ENCODE measurements around the gene CUL4A.

GRCh38 chr13:113208421-113209335 lies 735 bp upstream of the CUL4A start, which contains the start of gene PCID2:
- TF ChIP-seq, protein P1, sequence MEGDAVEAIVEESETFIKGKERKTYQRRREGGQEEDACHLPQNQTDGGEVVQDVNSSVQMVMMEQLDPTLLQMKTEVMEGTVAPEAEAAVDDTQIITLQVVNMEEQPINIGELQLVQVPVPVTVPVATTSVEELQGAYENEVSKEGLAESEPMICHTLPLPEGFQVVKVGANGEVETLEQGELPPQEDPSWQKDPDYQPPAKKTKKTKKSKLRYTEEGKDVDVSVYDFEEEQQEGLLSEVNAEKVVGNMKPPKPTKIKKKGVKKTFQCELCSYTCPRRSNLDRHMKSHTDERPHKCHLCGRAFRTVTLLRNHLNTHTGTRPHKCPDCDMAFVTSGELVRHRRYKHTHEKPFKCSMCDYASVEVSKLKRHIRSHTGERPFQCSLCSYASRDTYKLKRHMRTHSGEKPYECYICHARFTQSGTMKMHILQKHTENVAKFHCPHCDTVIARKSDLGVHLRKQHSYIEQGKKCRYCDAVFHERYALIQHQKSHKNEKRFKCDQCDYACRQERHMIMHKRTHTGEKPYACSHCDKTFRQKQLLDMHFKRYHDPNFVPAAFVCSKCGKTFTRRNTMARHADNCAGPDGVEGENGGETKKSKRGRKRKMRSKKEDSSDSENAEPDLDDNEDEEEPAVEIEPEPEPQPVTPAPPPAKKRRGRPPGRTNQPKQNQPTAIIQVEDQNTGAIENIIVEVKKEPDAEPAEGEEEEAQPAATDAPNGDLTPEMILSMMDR (IDR thresholded peaks at IDR 0.05; ENCODE audit: poor library complexity, severe bottlenecking): peak; percentile 5
- no peak for TF ChIP-seq SMC3 (conservative IDR thresholded peaks at IDR 0.05; ENCODE audit: poor library complexity)
- no peak for TF ChIP-seq EZH2 (IDR thresholded peaks at IDR 0.05; ENCODE audit: borderline replicate concordance, insufficient read depth, low read length, poor library complexity, severe bottlenecking)
